K562 (cell line): ENCODE results near the gene ITPKA. TPM values are rescaled to one million over a fixed set of nuclear protein-coding genes. Genes with fewer than 3 reads are reported as not detected.
A peak's percentile ranks its signal among the peaks of the same experiment; 100 is the strongest.

ENCODE experiments used
- ATAC-seq: fragments of 200-7000 bp; cut with Tn5 transposase; 3 replicates; pipeline ENCODE4 v1.9.1; 2020; ENCODE audit warnings: moderate library complexity
- BruUV-seq: library from RNA; stranded (reverse); fragments of 400-500 nt; replicated peaks from 2 replicates; lab custom pipeline; 2021; lab: Mats Ljungman, UMichigan
- CTCF ChIA-PET: fragments of 300-600 bp; formaldehyde crosslinking; extraction: SDS; loops from one replicate; lab custom pipeline; 2021; ENCODE audit warnings: low intra/inter-chr PET ratio; lab: Yijun Ruan, JAX
- POLR2A ChIA-PET: fragments of 300-600, 350-650 bp; sonication (Branson Sonifier 250); formaldehyde crosslinking; extraction: SDS; loops from one replicate; lab custom pipeline; 2021; ENCODE audit warnings: antibody characterized with exemption, inconsistent platforms; lab: Yijun Ruan, JAX
- DNase-seq, 4 experiments: peaks; one replicate each; pipeline versions ENCODE4 v3.0.0 to v3.0.0-alpha.2; 2011 to 2018; ENCODE audit warnings: low spot score in 3 of 4, mixed read lengths in 3 of 4; ENCODE audit errors: extremely low read depth in 1 of 4
- FAIRE-seq: peaks from 2 replicates; lab custom pipeline; 2011; peaks lifted over from hg19 to GRCh38; lab: Jason Lieb, UNC
- H2AFZ ChIP-seq: 2 replicates; pipeline ENCODE4 v1.6.0; 2011; ENCODE audit warnings: low read depth, low read length, control low read depth, inconsistent platforms
- H3K27ac ChIP-seq: fragments of 200-600 bp; 3 replicates; pipeline ENCODE4 v1.8.0; 2011; ENCODE audit warnings: low read depth, mild to moderate bottlenecking, control low read depth, inconsistent platforms, low read length, moderate library complexity, mixed read lengths; ENCODE audit errors: extremely low read depth
- H3K27me3 ChIP-seq, 2 experiments: fragments of 300-600 bp in 1 of 2; 2 replicates in 1 of 2; 3 replicates in 1 of 2; pipeline versions ENCODE4 v1.6.0 to v1.8.0; 2011; ENCODE audit warnings: inconsistent platforms in 2 of 2, low read length in 2 of 2, mild to moderate bottlenecking in 1 of 2, mixed read lengths in 1 of 2, moderate library complexity in 1 of 2; ENCODE audit not compliant: control insufficient read depth in 2 of 2, insufficient read depth in 2 of 2
- H3K36me3 ChIP-seq: fragments of 300-600 bp; 3 replicates; pipeline ENCODE4 v1.8.0; 2011; ENCODE audit warnings: mild to moderate bottlenecking, low read length, inconsistent platforms; ENCODE audit not compliant: control insufficient read depth, insufficient read depth
- H3K4me1 ChIP-seq, 2 experiments: fragments of 200-600 bp in 1 of 2; replicated peaks in 1 of 2; 2 replicates in 1 of 2; 3 replicates in 1 of 2; pipeline versions ENCODE4 v1.5.1 to v1.8.0; 2011; ENCODE audit warnings: inconsistent platforms in 2 of 2, low read length in 2 of 2, mild to moderate bottlenecking in 1 of 2, mixed read lengths in 1 of 2, moderate library complexity in 1 of 2; ENCODE audit not compliant: control insufficient read depth in 2 of 2, insufficient read depth in 2 of 2
- H3K4me2 ChIP-seq: 2 replicates; pipeline ENCODE4 v1.6.1; 2011; ENCODE audit warnings: low read length, control low read depth, inconsistent platforms, mixed read lengths; ENCODE audit not compliant: insufficient read depth
- H3K4me3 ChIP-seq: fragments of 200-600 bp; sonication (generic), shearing (Covaris generic); 2 replicates; pipeline ENCODE4 v1.5.1; 2016; ENCODE audit warnings: control low read depth, inconsistent platforms
- H3K79me2 ChIP-seq: fragments of 200-600 bp; 3 replicates; pipeline ENCODE4 v1.8.0; 2011; ENCODE audit warnings: low read length, inconsistent platforms; ENCODE audit not compliant: control insufficient read depth, insufficient read depth
- H3K9ac ChIP-seq, 2 experiments: 2 replicates each; pipeline versions ENCODE4 v1.6.0 to v1.6.1; 2011; ENCODE audit warnings: low read depth in 2 of 2, low read length in 2 of 2, control low read depth in 1 of 2, inconsistent platforms in 1 of 2, mild to moderate bottlenecking in 1 of 2, mixed read lengths in 1 of 2; ENCODE audit not compliant: insufficient read depth in 1 of 2
- H3K9me1 ChIP-seq: one replicate; pipeline ENCODE4 v1.6.0; 2011; ENCODE audit warnings: inconsistent platforms, mild to moderate bottlenecking, low read length, moderate library complexity; ENCODE audit not compliant: control insufficient read depth, insufficient read depth
- H3K9me3 ChIP-seq: replicated peaks from 2 replicates; pipeline ENCODE4 v1.5.1; 2011; ENCODE audit warnings: low read depth, low read length, inconsistent platforms; ENCODE audit not compliant: control insufficient read depth, insufficient read depth
- H4K20me1 ChIP-seq: replicated peaks from 2 replicates; pipeline ENCODE4 v1.6.1; 2011; ENCODE audit warnings: low read length, inconsistent platforms, mixed read lengths; ENCODE audit not compliant: control insufficient read depth, insufficient read depth
- MAFF ChIP-seq: IDR thresholded peaks from 2 replicates; pipeline ENCODE4 v1.6.1; 2012; ENCODE audit warnings: low read length, improper control_type of control experiment
- MAFG ChIP-seq: fragments of 450-650 bp; conservative IDR thresholded peaks from 2 replicates; pipeline ENCODE4 v1.6.1; 2016; ENCODE audit warnings: missing genetic modification characterization, missing compliant biosample characterization
- MXI1 ChIP-seq: IDR thresholded peaks from 2 replicates; pipeline ENCODE4 v1.6.1; 2011; ENCODE audit warnings: low read depth, mild to moderate bottlenecking, improper control_type of control experiment, low read length
- NR2C2 ChIP-seq, 2 experiments: fragments of 200-800 bp in 1 of 2; sonication (Bioruptor generic) in 1 of 2; sonication (generic) in 1 of 2; formaldehyde crosslinking in 1 of 2; IDR thresholded peaks; 2 replicates each; pipeline versions ENCODE4 v1.6.1 to v1.8.0; 2016 to 2022; ENCODE audit warnings: mild to moderate bottlenecking in 1 of 2, missing compliant biosample characterization in 1 of 2, missing genetic modification characterization in 1 of 2, missing genetic modification reagents in 1 of 2
- PHB2 ChIP-seq: fragments of 450-650 bp; IDR thresholded peaks from 2 replicates; pipeline ENCODE4 v1.6.1; 2017; ENCODE audit warnings: low read depth
- TFAP4 ChIP-seq: sonication (generic); formaldehyde crosslinking; IDR thresholded peaks from 2 replicates; pipeline ENCODE4 v1.8.0; 2022; ENCODE audit warnings: missing genetic modification reagents, mild to moderate bottlenecking, moderate library complexity, borderline replicate concordance
- VEZF1 ChIP-seq: fragments of 200-800 bp; sonication (Bioruptor generic); IDR thresholded peaks from 2 replicates; pipeline ENCODE4 v1.6.1; 2017; ENCODE audit warnings: missing genetic modification characterization, missing compliant biosample characterization
- ZBTB5 ChIP-seq: fragments of 450-650 bp; IDR thresholded peaks from 2 replicates; pipeline ENCODE4 v1.6.1; 2017; ENCODE audit warnings: antibody characterized with exemption
- ZNF444 ChIP-seq: fragments of 250-450 bp; sonication (Bioruptor Pico); IDR thresholded peaks from 2 replicates; pipeline ENCODE4 v1.4.0; 2020; ENCODE audit warnings: mild to moderate bottlenecking, moderate library complexity
- WGBS: fragments of 100-300 bp; shearing (Covaris generic); methylation state at CpG from one replicate; pipeline ENCODE4 v1.1.6; 2016; ENCODE audit warnings: low coverage, mixed read lengths; ENCODE audit not compliant: insufficient coverage; ENCODE audit errors: missing lambda C conversion rate; 5-methylcytosine and 5-hydroxymethylcytosine counted together
- in situ Hi-C: fragments of 300-500 bp; cut with MboI; formaldehyde crosslinking; loops from 4 replicates; pipeline ENCODE4 v1.15.0; 2018; ENCODE audit warnings: inconsistent platforms, mixed read lengths
- intact Hi-C: fragments of 100-400 bp; cut with micrococcal nuclease; formaldehyde crosslinking; loops from 2 replicates; pipeline ENCODE4 v1.14.2; 2022
- polyA plus RNA-seq, 8 experiments: library from polyadenylated mRNA; depleted of rRNA in 4 of 8; stranded (reverse) in 5 of 8; unstranded in 3 of 8; fragments of >200 nt; fragmentation: Nextera tagmentation in 2 of 8; fragmentation: Illumina TruSeq in 1 of 8; extraction: Ambion mirVana in 2 of 8; extraction: Trizol in 1 of 8; gene quantifications; 2 replicates each; pipeline versions ENCODE4 v1.2.1 to v1.2.3, GENCODE V29; 2011 to 2014; ENCODE audit warnings: inconsistent platforms in 1 of 8, missing spikeins in 1 of 8
- total RNA-seq, 7 experiments: library from RNA; depleted of rRNA in 6 of 7; stranded (reverse); fragments of >200 nt in 6 of 7; fragmentation: Illumina TruSeq in 2 of 7; extraction: Trizol in 2 of 7; gene quantifications; 2 replicates each; pipeline versions ENCODE4 v1.2.1 to v1.2.3, GENCODE V29; 2011 to 2021; ENCODE audit warnings: low replicate concordance in 1 of 7
- TF ChIP-seq, protein P1 (sequence below): fragments of 450-650 bp; IDR thresholded peaks from 2 replicates; pipeline ENCODE4 v1.6.1; 2017; ENCODE audit warnings: antibody characterized with exemption, mild to moderate bottlenecking

ITPKA gene
- total and polyA plus RNA-seq, 9 of the 15 experiments (the other 6 are each of a cell fraction or from before 2014, with no cell fraction given): 0.14 to 68.4 (median 11.5) TPM

GRCh38 chr15:41501931-41502794 is 8.5 kb downstream of the ITPKA start:
- FAIRE-seq (no peak), DNase-seq (no peak), ATAC-seq (no peak)
- no peaks in the 10 kb centered on the region for H3K9me3 ChIP-seq
- POLR2A ChIA-PET: interaction anchor here (0.5 kb wide), 1 partner anchor 116 kb away, joined by 3 read pairs; no protein-coding TSS in a partner anchor
- peaks cover 24% of the 10 kb centered on the region; the same call in 2 of the 3 replicates for H3K36me3 ChIP-seq
- H3K4me1 ChIP-seq: no peaks in the 10 kb centered on the region; a peak in 1 of 5 replicates
- 94% methylated on average over 23 of the region's 64 CpGs for WGBS
- no peak overlapping the region for H3K4me3 ChIP-seq
- H3K9ac ChIP-seq: peak overlapping the region in 1 of 2 experiments; percentile 17; a peak in 1 of 4 replicates
- CTCF ChIA-PET: no interaction called here
- no peaks in the 10 kb centered on the region for H4K20me1 ChIP-seq
- 0 out of 3 replicates have a peak, but pooled peaks cover 4% of the 10 kb centered on the region for H3K79me2 ChIP-seq
- H3K27ac ChIP-seq: no peak overlapping the region
- intact Hi-C loops: no loop called here
- in situ Hi-C loops: no loop called here
- H3K9me1 ChIP-seq: no peaks in the 10 kb centered on the region
- no peak overlapping the region for H3K4me2 ChIP-seq
- no peaks in the 10 kb centered on the region for H3K27me3 ChIP-seq
- BruUV-seq: no TSS peak
- no peak overlapping the region for H2AFZ ChIP-seq
- TF ChIP-seq PHB2: no peak
- TF ChIP-seq, protein P1, sequence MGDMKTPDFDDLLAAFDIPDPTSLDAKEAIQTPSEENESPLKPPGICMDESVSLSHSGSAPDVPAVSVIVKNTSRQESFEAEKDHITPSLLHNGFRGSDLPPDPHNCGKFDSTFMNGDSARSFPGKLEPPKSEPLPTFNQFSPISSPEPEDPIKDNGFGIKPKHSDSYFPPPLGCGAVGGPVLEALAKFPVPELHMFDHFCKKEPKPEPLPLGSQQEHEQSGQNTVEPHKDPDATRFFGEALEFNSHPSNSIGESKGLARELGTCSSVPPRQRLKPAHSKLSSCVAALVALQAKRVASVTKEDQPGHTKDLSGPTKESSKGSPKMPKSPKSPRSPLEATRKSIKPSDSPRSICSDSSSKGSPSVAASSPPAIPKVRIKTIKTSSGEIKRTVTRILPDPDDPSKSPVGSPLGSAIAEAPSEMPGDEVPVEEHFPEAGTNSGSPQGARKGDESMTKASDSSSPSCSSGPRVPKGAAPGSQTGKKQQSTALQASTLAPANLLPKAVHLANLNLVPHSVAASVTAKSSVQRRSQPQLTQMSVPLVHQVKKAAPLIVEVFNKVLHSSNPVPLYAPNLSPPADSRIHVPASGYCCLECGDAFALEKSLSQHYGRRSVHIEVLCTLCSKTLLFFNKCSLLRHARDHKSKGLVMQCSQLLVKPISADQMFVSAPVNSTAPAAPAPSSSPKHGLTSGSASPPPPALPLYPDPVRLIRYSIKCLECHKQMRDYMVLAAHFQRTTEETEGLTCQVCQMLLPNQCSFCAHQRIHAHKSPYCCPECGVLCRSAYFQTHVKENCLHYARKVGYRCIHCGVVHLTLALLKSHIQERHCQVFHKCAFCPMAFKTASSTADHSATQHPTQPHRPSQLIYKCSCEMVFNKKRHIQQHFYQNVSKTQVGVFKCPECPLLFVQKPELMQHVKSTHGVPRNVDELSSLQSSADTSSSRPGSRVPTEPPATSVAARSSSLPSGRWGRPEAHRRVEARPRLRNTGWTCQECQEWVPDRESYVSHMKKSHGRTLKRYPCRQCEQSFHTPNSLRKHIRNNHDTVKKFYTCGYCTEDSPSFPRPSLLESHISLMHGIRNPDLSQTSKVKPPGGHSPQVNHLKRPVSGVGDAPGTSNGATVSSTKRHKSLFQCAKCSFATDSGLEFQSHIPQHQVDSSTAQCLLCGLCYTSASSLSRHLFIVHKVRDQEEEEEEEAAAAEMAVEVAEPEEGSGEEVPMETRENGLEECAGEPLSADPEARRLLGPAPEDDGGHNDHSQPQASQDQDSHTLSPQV: no peak
- no peak for TF ChIP-seq ZBTB5
- no peak for TF ChIP-seq MAFF
- TF ChIP-seq TFAP4 (CRISPR knock-in tag): no peak
- no peak for TF ChIP-seq MAFG (tag)
- no peak for TF ChIP-seq ZNF444
- TF ChIP-seq MXI1: no peak
- TF ChIP-seq NR2C2 (CRISPR knock-in tag; IDR thresholded peaks at IDR 0.05): no peak
- no peak for TF ChIP-seq NR2C2 (tag; IDR thresholded peaks at IDR 0.05)
- no peak for TF ChIP-seq VEZF1 (CRISPR knock-in tag)
